HAP-1 (cell line): ENCODE results near the gene PLD5.
A peak's percentile ranks its signal among the peaks of the same experiment; 100 is the strongest.
"Not testable (repeated sequence)": the region's sequence is repeated elsewhere in the genome, so short reads cannot be mapped to it uniquely, and the experiment has no call there.

Source experiments
- DNase-seq, 2 experiments: peaks; one replicate each; pipeline ENCODE4 v3.0.0-alpha.2; 2016 to 2020; ENCODE audit warnings: low spot score in 2 of 2
- H3K27me3 ChIP-seq: fragments of 250-450 bp; sonication (Bioruptor Pico); 2 replicates; pipeline ENCODE4 v1.5.1; 2020; ENCODE audit warnings: low read depth, mild to moderate bottlenecking, moderate library complexity
- H3K36me3 ChIP-seq: fragments of 250-450 bp; sonication (Bioruptor Pico); replicated peaks from 2 replicates; pipeline ENCODE4 v1.5.1; 2020; ENCODE audit warnings: mild to moderate bottlenecking
- H3K4me1 ChIP-seq: fragments of 250-450 bp; sonication (Bioruptor Pico); 2 replicates; pipeline ENCODE4 v1.5.1; 2020; ENCODE audit warnings: mild to moderate bottlenecking
- H3K4me3 ChIP-seq: fragments of 250-450 bp; sonication (Bioruptor Pico); 2 replicates; pipeline ENCODE4 v1.5.1; 2020; ENCODE audit warnings: mild to moderate bottlenecking, moderate library complexity
- H3K9me3 ChIP-seq: fragments of 250-450 bp; sonication (Bioruptor Pico); 2 replicates; pipeline ENCODE4 v1.5.1; 2020; ENCODE audit warnings: mild to moderate bottlenecking, moderate library complexity
- in situ Hi-C: fragments of 300-500 bp; cut with MboI; formaldehyde crosslinking; loops from 3 replicates; pipeline ENCODE4 v1.14.3; 2020; ENCODE audit warnings: low sequenced_read_pairs, inconsistent platforms, mixed read lengths

PLD5 gene

DNA sequence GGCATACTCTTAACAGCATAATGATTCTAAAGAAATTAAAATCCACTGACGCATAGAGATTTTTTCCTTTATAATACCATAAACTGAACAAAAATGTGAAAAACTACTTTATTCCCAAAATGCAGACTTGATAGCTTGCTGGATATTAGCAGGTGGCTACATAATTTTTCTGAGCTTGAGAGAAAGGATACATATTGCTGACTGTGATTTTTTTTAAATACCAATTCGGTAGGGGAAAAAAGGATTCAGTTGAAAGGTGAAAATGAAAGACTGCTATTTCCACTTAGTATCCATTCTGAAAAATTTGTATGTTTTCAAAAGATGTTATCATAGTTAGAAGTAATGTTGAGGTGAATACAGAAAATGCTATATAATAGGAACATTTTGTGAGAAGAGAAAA, 435.6 kb downstream of the PLD5 start:
- in situ Hi-C loops = no loop called here

GRCh38 chr1:242086706-242087105, 437.8 kb downstream of the PLD5 start:
- H3K4me1 ChIP-seq = no peaks in the 10 kb centered on the region
- no peaks in the 10 kb centered on the region for H3K27me3 ChIP-seq
- in situ Hi-C loops = no loop called here
- no peaks in the 10 kb centered on the region for H3K9me3 ChIP-seq
- no peak overlapping the region for H3K4me3 ChIP-seq
- H3K36me3 ChIP-seq = no peaks in the 10 kb centered on the region
- DNase-seq = no peak

More for the DNA sequence above, 435.6 kb downstream of the PLD5 start:
- no peaks in the 10 kb centered on the region for H3K4me1 ChIP-seq
- H3K4me3 ChIP-seq = no peak overlapping the region
- no peaks in the 10 kb centered on the region for H3K27me3 ChIP-seq
- H3K36me3 ChIP-seq = no peaks in the 10 kb centered on the region
- DNase-seq = no peak
- H3K9me3 ChIP-seq = no peaks in the 10 kb centered on the region

- DNase-seq = no peak
- Histone ChIP-seq H3K4me3 (no peak overlapping the region), H3K36me3 (no peaks in the 10 kb centered on the region), H3K4me1 (no peaks in the 10 kb centered on the region), H3K9me3 (no peaks in the 10 kb centered on the region), H3K27me3 (no peaks in the 10 kb centered on the region)
- in situ Hi-C loops = no loop called here
These were observed 438.4 kb downstream of the PLD5 start for GRCh38 chr1:242086093-242086492.

DNA sequence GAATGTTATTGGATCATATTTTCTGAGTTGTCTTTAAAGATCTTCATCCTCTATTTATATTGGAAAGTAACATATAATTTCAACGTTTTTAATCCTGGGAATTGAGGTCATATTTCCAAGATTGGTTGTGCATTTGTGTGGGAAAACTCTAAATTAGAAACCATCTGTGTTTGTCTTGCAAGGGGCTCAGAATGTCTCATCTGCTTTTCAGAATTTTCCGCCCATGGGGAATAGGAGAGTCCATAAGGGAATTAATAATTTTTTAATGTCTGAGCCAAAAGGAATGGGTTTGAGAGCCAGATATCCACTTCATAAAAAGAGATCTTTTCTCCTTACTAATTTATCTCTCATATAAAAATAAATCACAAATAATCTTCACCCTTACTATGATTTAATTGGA, 440.8 kb downstream of the PLD5 start:
- in situ Hi-C loops = no loop called here
- H3K27me3 ChIP-seq = no peaks in the 10 kb centered on the region
- no peaks in the 10 kb centered on the region for H3K36me3 ChIP-seq
- H3K4me1 ChIP-seq = no peaks in the 10 kb centered on the region
- no peak overlapping the region for H3K4me3 ChIP-seq
- no peak for DNase-seq
- H3K9me3 ChIP-seq = no peaks in the 10 kb centered on the region

GRCh38 chr1:242081446-242081845, 443.1 kb downstream of the PLD5 start:
- H3K9me3 ChIP-seq = no peaks in the 10 kb centered on the region
- no peak for DNase-seq
- in situ Hi-C loops = no loop called here
- no peaks in the 10 kb centered on the region for H3K36me3 ChIP-seq
- no peaks in the 10 kb centered on the region for H3K4me1 ChIP-seq
- no peak overlapping the region for H3K4me3 ChIP-seq
- H3K27me3 ChIP-seq = no peaks in the 10 kb centered on the region

GRCh38 chr1:242065813-242066212, 458.7 kb downstream of the PLD5 start:
- no peak overlapping the region for H3K4me3 ChIP-seq
- peak in 1 of 2 experiments; percentile 44 for DNase-seq
- peaks cover 32% of the 10 kb centered on the region for H3K4me1 ChIP-seq
- in situ Hi-C loops = no loop called here
- H3K9me3 ChIP-seq = no peaks in the 10 kb centered on the region
- no peaks in the 10 kb centered on the region for H3K36me3 ChIP-seq
- no peaks in the 10 kb centered on the region for H3K27me3 ChIP-seq

- no peaks in the 10 kb centered on the region for H3K27me3 ChIP-seq
- DNase-seq = no peak
- no peak overlapping the region for H3K4me3 ChIP-seq
- no peaks in the 10 kb centered on the region for H3K9me3 ChIP-seq
- no peaks in the 10 kb centered on the region for H3K36me3 ChIP-seq
- peaks cover 23% of the 10 kb centered on the region for H3K4me1 ChIP-seq
- in situ Hi-C loops = no loop called here
These were observed 462.2 kb downstream of the PLD5 start for GRCh38 chr1:242062271-242062670.

DNA sequence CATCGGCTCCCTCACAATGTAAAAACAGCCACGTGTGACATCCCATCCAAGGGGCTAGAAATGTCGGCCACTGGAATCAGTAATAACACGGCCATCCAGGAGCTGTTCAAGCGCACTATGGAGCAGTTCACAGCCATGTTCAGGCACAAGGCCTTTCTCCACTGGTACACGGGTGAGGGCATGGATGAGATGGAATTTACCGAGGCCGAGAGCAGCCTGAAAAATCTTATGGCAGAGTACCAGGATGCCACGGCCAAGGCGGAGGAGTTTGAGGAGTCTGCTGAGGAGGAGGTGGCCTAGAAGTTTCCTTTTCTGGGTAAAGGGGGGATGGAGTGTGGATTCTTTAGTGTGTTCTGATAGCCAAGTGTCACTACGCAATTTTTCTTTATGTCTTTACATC, 464.5 kb downstream of the PLD5 start:
- Histone ChIP-seq H3K4me3 (no peak overlapping the region), H3K9me3 (no peaks in the 10 kb centered on the region), H3K36me3 (no peaks in the 10 kb centered on the region), H3K4me1 (peaks cover 9% of the 10 kb centered on the region; the same call in 1 of the 2 replicates), H3K27me3 (no peaks in the 10 kb centered on the region)
- no peak for DNase-seq
- in situ Hi-C loops = no loop called here

- in situ Hi-C loops, H3K4me3 ChIP-seq, DNase-seq, H3K36me3 ChIP-seq, H3K4me1 ChIP-seq, H3K27me3 ChIP-seq, H3K9me3 ChIP-seq: not testable (repeated sequence)
These were observed 465.9 kb downstream of the PLD5 start for GRCh38 chr1:242058582-242058981.

GRCh38 chr1:242058181-242058580, 466.3 kb downstream of the PLD5 start:
- H3K27me3 ChIP-seq, H3K36me3 ChIP-seq, in situ Hi-C loops, H3K4me3 ChIP-seq, H3K9me3 ChIP-seq, DNase-seq, H3K4me1 ChIP-seq: not testable (repeated sequence)

DNA sequence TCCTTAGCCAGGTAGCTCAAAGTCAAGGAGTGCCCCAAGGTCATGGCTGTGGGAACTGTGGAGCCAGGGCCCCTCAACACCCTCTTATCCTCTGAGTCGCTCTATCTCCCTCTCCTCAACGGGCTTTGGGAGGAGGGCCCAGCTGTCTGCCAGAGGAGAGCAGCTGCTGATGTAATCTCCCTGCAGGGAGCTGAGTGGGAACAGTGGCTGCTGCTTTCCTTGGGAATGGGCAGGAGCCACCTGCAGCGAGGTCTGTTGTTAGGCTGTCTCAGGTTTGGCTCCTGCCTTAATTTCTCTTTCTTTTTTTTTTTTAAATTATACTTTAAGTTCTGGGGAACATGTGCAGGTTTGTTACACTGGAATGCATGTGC, 466.8 kb downstream of the PLD5 start:
- DNase-seq = no peak
- Histone ChIP-seq H3K36me3 (no peaks in the 10 kb centered on the region), H3K27me3 (no peaks in the 10 kb centered on the region), H3K4me3 (no peak overlapping the region), H3K4me1 (no peaks in the 10 kb centered on the region), H3K9me3 (no peaks in the 10 kb centered on the region)
- in situ Hi-C loops = no loop called here

DNA sequence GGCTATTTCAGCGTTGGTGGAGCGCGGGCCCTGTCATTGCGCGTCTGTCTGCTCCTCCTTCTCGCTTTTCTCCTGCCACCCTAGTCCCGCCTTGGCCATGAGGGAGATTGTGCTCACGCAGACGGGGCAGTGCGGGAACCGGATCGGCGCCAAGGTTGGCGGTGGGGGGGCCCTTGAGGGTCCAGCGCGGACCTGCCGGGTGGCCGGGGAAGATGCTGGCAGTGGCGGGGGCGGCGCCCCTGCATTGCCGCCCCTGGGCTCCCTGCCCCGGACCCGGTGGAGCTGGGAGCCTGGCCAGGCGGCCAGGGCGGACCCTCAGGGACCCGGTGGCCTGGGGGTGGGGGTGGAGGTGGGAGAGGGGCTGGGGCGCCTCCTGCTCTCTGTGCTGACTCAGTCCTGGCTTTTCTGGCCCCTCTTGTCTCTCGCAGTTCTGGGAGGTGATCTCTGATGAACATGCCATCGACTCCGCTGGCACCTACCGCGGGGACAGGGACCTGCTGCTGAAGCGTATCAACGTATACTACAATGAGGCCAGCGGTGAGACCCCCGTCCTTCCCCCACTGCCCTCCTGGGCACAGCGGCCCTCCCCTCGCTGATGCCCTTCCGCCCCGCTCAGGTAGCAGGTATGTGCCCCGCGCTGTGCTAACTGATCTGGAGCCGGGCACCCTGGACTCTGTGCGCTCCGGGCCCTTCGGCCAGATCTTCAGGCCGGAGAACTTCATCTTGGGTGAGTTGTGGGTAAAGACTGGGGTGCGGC, 467.3 kb downstream of the PLD5 start:
- DNase-seq = no peak
- no peaks in the 10 kb centered on the region for H3K9me3 ChIP-seq
- H3K27me3 ChIP-seq = no peaks in the 10 kb centered on the region
- no peaks in the 10 kb centered on the region for H3K36me3 ChIP-seq
- in situ Hi-C loops = no loop called here
- H3K4me3 ChIP-seq = no peak overlapping the region
- H3K4me1 ChIP-seq = no peaks in the 10 kb centered on the region

DNA sequence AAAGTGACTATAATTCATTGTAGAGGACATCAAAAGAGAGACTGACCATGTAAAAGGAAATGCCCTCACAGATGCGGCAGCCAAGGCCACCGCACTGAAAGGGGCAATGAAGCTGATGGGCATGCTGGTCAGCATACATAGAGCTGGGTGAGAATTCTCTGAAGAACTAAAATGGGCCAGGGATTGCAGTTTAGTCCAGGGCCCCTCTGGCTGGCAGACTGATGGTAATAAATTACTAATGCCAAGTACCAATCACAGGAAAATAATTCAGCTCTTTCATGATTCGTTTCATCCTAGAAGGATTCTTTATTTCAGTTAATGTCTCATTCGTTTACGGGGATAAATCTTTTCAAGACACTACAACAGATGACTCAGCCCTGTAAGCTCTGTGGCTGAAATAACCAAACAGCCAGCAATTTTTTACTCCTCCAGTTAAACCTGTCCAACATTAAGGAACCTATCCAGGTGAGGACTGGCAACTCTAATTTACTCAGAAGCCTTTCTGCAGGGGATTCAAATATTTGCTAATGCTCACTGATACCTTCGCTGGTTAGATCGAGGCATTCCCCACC, 468.7 kb downstream of the PLD5 start:
- in situ Hi-C loops = no loop called here
- H3K36me3 ChIP-seq = no peaks in the 10 kb centered on the region
- H3K4me3 ChIP-seq = no peak overlapping the region
- H3K9me3 ChIP-seq = no peaks in the 10 kb centered on the region
- H3K27me3 ChIP-seq = no peaks in the 10 kb centered on the region
- no peak for DNase-seq
- H3K4me1 ChIP-seq = no peaks in the 10 kb centered on the region

DNA sequence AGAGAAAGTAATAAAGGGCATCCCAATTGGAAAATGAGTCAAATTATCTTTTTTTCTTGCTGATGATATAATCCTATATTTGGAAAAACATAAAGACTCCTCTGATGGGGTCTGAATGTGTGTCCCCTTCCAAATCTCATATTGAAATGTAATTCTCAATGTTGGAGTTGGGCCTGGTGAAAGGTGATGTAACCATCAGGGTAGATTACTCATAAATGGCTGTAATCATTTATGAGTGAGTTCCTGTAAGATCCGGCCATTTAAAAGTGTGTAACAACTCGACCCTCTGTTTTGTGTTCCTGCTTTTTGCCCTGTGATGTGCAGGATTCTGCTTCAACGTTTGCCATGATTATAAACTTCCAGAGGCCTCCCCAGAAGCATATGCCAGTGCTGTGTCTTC, 481.3 kb downstream of the PLD5 start:
- Histone ChIP-seq H3K27me3 (no peaks in the 10 kb centered on the region), H3K36me3 (no peaks in the 10 kb centered on the region), H3K4me1 (peaks cover 9% of the 10 kb centered on the region), H3K9me3 (no peaks in the 10 kb centered on the region; the same call in 1 of the 2 replicates), H3K4me3 (no peak overlapping the region)
- in situ Hi-C loops = no loop called here
- DNase-seq = no peak

DNA sequence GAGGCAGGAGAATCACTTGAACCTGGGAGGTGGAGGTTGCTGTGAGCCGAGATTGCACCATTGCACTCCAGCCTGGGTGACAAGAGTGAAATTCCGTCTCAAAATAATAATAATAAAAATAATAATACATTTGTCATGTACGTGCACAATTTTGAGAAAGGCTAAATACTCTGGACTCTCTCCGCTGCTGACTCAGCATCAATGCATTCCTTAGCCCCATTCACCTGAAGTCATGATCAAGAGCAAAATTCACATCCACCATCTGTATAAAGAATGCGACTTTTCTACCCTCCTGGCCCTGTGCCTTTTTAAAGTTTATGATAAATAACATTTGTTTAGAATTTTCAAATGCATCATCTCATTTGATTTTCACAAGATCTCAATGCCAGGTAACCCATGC, 490.1 kb downstream of the PLD5 start:
- Histone ChIP-seq H3K9me3 (no peaks in the 10 kb centered on the region), H3K27me3 (no peaks in the 10 kb centered on the region), H3K4me1 (no peaks in the 10 kb centered on the region), H3K36me3 (no peaks in the 10 kb centered on the region), H3K4me3 (no peak overlapping the region)
- DNase-seq = no peak
- in situ Hi-C loops = no loop called here
